Endothelial cell of umbilical vein (primary cell): ENCODE results near the gene AOC2. TPM values are rescaled to one million over a fixed set of nuclear protein-coding genes. Genes with fewer than 3 reads are reported as not detected.
"Not testable (repeated sequence)": the region's sequence is repeated elsewhere in the genome, so short reads cannot be mapped to it uniquely, and the experiment has no call there.

ENCODE experiments used
- BruUV-seq: library from RNA; stranded (reverse); fragments of 400-500 nt; replicated peaks from 2 replicates; lab custom pipeline; 2021; lab: Mats Ljungman, UMichigan
- CTCF ChIA-PET: fragments of 300-600, 350-600 bp; sonication (Branson Sonifier 250); formaldehyde crosslinking; loops from one replicate; lab custom pipeline; 2021; ENCODE audit warnings: antibody characterized with exemption, inconsistent platforms; lab: Charles Lee
- POLR2A ChIA-PET: fragments of 300-600, 350-600 bp; sonication (Branson Sonifier 250); formaldehyde crosslinking; loops from one replicate; lab custom pipeline; 2021; ENCODE audit warnings: antibody characterized with exemption, inconsistent platforms; lab: Charles Lee
- DNase-seq: peaks from one replicate; pipeline ENCODE4 v3.0.0-alpha.2; 2011; ENCODE audit warnings: low read depth, low spot score
- FAIRE-seq: peaks from 2 replicates; lab custom pipeline; 2011; peaks lifted over from hg19 to GRCh38; lab: Jason Lieb, UNC
- H2AFZ ChIP-seq: 2 replicates; pipeline ENCODE4 v1.6.0; 2012; ENCODE audit warnings: low read depth, low read length, control low read depth, inconsistent platforms
- H3K27ac ChIP-seq: 2 replicates; pipeline ENCODE4 v1.5.1; 2011; ENCODE audit warnings: low read depth, mild to moderate bottlenecking, control low read depth, low read length, moderate library complexity; ENCODE audit not compliant: insufficient read depth
- H3K27me3 ChIP-seq, 2 experiments: 2 replicates each; pipeline versions ENCODE4 v1.6.0 to v1.6.1; 2011; ENCODE audit warnings: low read length in 2 of 2, mixed read lengths in 1 of 2; ENCODE audit not compliant: control insufficient read depth in 2 of 2, insufficient read depth in 2 of 2
- H3K36me3 ChIP-seq, 2 experiments: 2 replicates in 1 of 2; 3 replicates in 1 of 2; pipeline ENCODE4 v1.5.1; 2011; ENCODE audit warnings: low read length in 2 of 2, mild to moderate bottlenecking in 1 of 2, moderate library complexity in 1 of 2; ENCODE audit not compliant: control insufficient read depth in 2 of 2, insufficient read depth in 2 of 2; ENCODE audit errors: extremely low read depth in 1 of 2
- H3K4me1 ChIP-seq: 3 replicates; pipeline ENCODE4 v1.5.1; 2011; ENCODE audit warnings: mild to moderate bottlenecking, low read length; ENCODE audit not compliant: control insufficient read depth, insufficient read depth; ENCODE audit errors: extremely low read depth
- H3K4me2 ChIP-seq: 2 replicates; pipeline ENCODE4 v1.6.1; 2011; ENCODE audit warnings: low read length, control low read depth, mixed read lengths; ENCODE audit not compliant: insufficient read depth
- H3K4me3 ChIP-seq, 3 experiments: fragments of 200-600 bp in 1 of 3; sonication (generic), shearing (Covaris generic) in 1 of 3; replicated peaks in 1 of 3; 2 replicates each; pipeline ENCODE4 v1.5.1; 2011 to 2016; ENCODE audit warnings: control low read depth in 3 of 3, low read length in 3 of 3, mild to moderate bottlenecking in 2 of 3, inconsistent platforms in 1 of 3, low read depth in 1 of 3, moderate library complexity in 1 of 3; ENCODE audit not compliant: insufficient read depth in 1 of 3
- H3K79me2 ChIP-seq: 2 replicates; pipeline ENCODE4 v1.6.0; 2012; ENCODE audit warnings: low read length, inconsistent platforms; ENCODE audit not compliant: control insufficient read depth, insufficient read depth
- H3K9ac ChIP-seq: replicated peaks from 2 replicates; pipeline ENCODE3; 2011; ENCODE audit warnings: low read length, control low read depth; ENCODE audit not compliant: insufficient read depth; ENCODE audit errors: extremely low read depth
- H3K9me1 ChIP-seq: replicated peaks from 3 replicates; pipeline ENCODE4 v1.6.0; 2011; ENCODE audit warnings: mild to moderate bottlenecking, low read length; ENCODE audit not compliant: control insufficient read depth, insufficient read depth; ENCODE audit errors: extremely low read depth
- H3K9me3 ChIP-seq: replicated peaks from 2 replicates; pipeline ENCODE4 v1.5.1; 2012; ENCODE audit warnings: low read length, inconsistent platforms; ENCODE audit not compliant: control insufficient read depth, insufficient read depth
- H4K20me1 ChIP-seq: replicated peaks from 2 replicates; pipeline ENCODE3; 2011; ENCODE audit warnings: mild to moderate bottlenecking, low read length; ENCODE audit not compliant: control insufficient read depth, insufficient read depth; ENCODE audit errors: extremely low read depth
- CTCF ChIP-seq, 2 donors: IDR thresholded peaks; 1 replicate in 1 of 2; 2 replicates in 1 of 2; pipeline ENCODE4 v1.5.1; 2011; ENCODE audit warnings: low read length in 2 of 2, mild to moderate bottlenecking in 2 of 2, moderate library complexity in 2 of 2, control low read depth in 1 of 2, inconsistent platforms in 1 of 2, low read depth in 1 of 2; ENCODE audit not compliant: insufficient read depth in 1 of 2; ENCODE audit errors: extremely low read depth in 1 of 2
- EZH2 ChIP-seq: IDR thresholded peaks from 2 replicates; pipeline ENCODE4 v1.6.1; 2012; ENCODE audit warnings: borderline replicate concordance, low read depth, mild to moderate bottlenecking, moderate library complexity, low read length, inconsistent platforms; ENCODE audit not compliant: severe bottlenecking
- FOS ChIP-seq: IDR thresholded peaks from 2 replicates; pipeline ENCODE4 v1.6.1; 2011; ENCODE audit warnings: mild to moderate bottlenecking, low read length, moderate library complexity, borderline replicate concordance; ENCODE audit not compliant: insufficient read depth
- GATA2 ChIP-seq: IDR thresholded peaks from 2 replicates; pipeline ENCODE4 v1.7.0; 2011; ENCODE audit warnings: low read depth, mild to moderate bottlenecking, moderate library complexity, mixed read lengths, low read length; ENCODE audit not compliant: insufficient read length, insufficient read depth
- JUN ChIP-seq: IDR thresholded peaks from 2 replicates; pipeline ENCODE4 v1.6.1; 2011; ENCODE audit warnings: borderline replicate concordance, low read depth; ENCODE audit not compliant: insufficient read length, insufficient read depth
- POLR2A ChIP-seq: IDR thresholded peaks from 2 replicates; pipeline ENCODE4 v1.6.1; 2012; ENCODE audit warnings: low read depth, mild to moderate bottlenecking, control low read depth, low read length
- POLR2AphosphoS5 ChIP-seq: IDR thresholded peaks from 2 replicates; pipeline ENCODE4 v1.6.1; 2012; ENCODE audit warnings: low read depth, mild to moderate bottlenecking, control low read depth, low read length, moderate library complexity; ENCODE audit not compliant: insufficient read depth
- dilution Hi-C: fragments of 300-500 bp; cut with MboI; formaldehyde crosslinking; loops from one replicate; pipeline ENCODE4 v1.15.0; 2019; ENCODE audit warnings: low sequenced_read_pairs; ENCODE audit not compliant: extremely low pct_ligation_motif_present
- intact Hi-C: fragments of 100-400 bp; cut with micrococcal nuclease; formaldehyde crosslinking; loops from one replicate; pipeline ENCODE4 v1.10.0; 2022
- polyA plus RNA-seq, 4 experiments: library from polyadenylated mRNA; depleted of rRNA in 3 of 4; stranded (reverse) in 3 of 4; unstranded in 1 of 4; fragments of >200 nt; gene quantifications; 2 replicates each; pipeline versions ENCODE4 v1.2.1 to v1.2.3, GENCODE V29; 2011 to 2012; ENCODE audit warnings: missing spikeins in 1 of 4
- total RNA-seq: library from RNA; stranded (reverse); gene quantifications from 2 replicates; pipeline ENCODE4 v1.2.3, GENCODE V29; 2021

Gene AOC2
- total and polyA plus RNA-seq, 2 donors (not counting 3 experiments of a cell fraction or from before 2014, with no cell fraction given): 0.62 to 1.9 TPM

GRCh38 chr17:42879596-42879985 is 35.2 kb downstream of the AOC2 start:
- Histone ChIP-seq H3K9me1 (no peaks in the 10 kb centered on the region), H3K4me3 (no peak overlapping the region), H3K79me2 (no peaks in the 10 kb centered on the region), H4K20me1 (no peaks in the 10 kb centered on the region), H3K36me3 (no peaks in the 10 kb centered on the region), H2AFZ (no peak overlapping the region), H3K4me1 (no peaks in the 10 kb centered on the region), H3K27me3 (peaks cover 5 to 7% of the 10 kb centered on the region in 2 experiments), H3K27ac (no peak overlapping the region), H3K9ac (no peak overlapping the region), H3K9me3 (no peaks in the 10 kb centered on the region), H3K4me2 (no peak overlapping the region)
- TF ChIP-seq POLR2AphosphoS5 (no peak), FOS (no peak), EZH2 (no peak), GATA2 (no peak), JUN (no peak), POLR2A (no peak)
- ChIA-PET POLR2A (no interaction called here), CTCF (interaction anchor here (1.4 to 4.0 kb wide), 2 partner anchors 41 to 50 kb away, joined by 3 to 19 read pairs; no protein-coding TSS in a partner anchor)
- no TSS peak for BruUV-seq
- FAIRE-seq: no peak
- intact Hi-C loops (no loop called here), dilution Hi-C loops (no loop called here)
- DNase-seq: no peak

GRCh38 chr17:42880776-42881310 is 36.5 kb downstream of the AOC2 start:
- H3K4me1 ChIP-seq: no peaks in the 10 kb centered on the region
- POLR2A ChIA-PET: no interaction called here
- dilution Hi-C loops (no loop called here), intact Hi-C loops (loop anchor here (5.0 kb wide), 1 partner anchor 56 kb away; no protein-coding TSS in a partner anchor)
- peaks cover 5 to 7% of the 10 kb centered on the region in 2 experiments for H3K27me3 ChIP-seq
- DNase-seq (no peak), FAIRE-seq (no peak)
- H3K9ac ChIP-seq: no peak overlapping the region
- no peaks in the 10 kb centered on the region for H3K9me3 ChIP-seq
- H3K79me2 ChIP-seq: no peaks in the 10 kb centered on the region
- no peaks in the 10 kb centered on the region for H3K36me3 ChIP-seq
- H3K4me3 ChIP-seq: no peak overlapping the region
- H4K20me1 ChIP-seq: no peaks in the 10 kb centered on the region
- BruUV-seq: no TSS peak
- CTCF ChIA-PET: interaction anchor here (1.6 to 4.0 kb wide), 2 partner anchors 16 to 48 kb away, joined by 5 to 19 read pairs; no protein-coding TSS in a partner anchor
- H3K27ac ChIP-seq: no peak overlapping the region
- TF ChIP-seq GATA2: no peak
- TF ChIP-seq CTCF (IDR thresholded peaks at IDR 0.05; ENCODE audit: extremely low read depth in 1 of 2, insufficient read depth in 1 of 2, low read depth in 1 of 2, low read length in 2 of 2): no peak
- no peak for TF ChIP-seq EZH2
- no peak for TF ChIP-seq POLR2AphosphoS5
- TF ChIP-seq JUN: no peak
- no peak for TF ChIP-seq POLR2A
- no peak overlapping the region for H2AFZ ChIP-seq
- H3K4me2 ChIP-seq: no peak overlapping the region
- H3K9me1 ChIP-seq: no peaks in the 10 kb centered on the region

- H3K9me3 ChIP-seq, POLR2A ChIA-PET, H3K4me3 ChIP-seq, FAIRE-seq, DNase-seq, H3K4me2 ChIP-seq, dilution Hi-C loops, H3K9ac ChIP-seq, H3K4me1 ChIP-seq, H2AFZ ChIP-seq, H4K20me1 ChIP-seq, H3K27me3 ChIP-seq, BruUV-seq, H3K9me1 ChIP-seq, H3K79me2 ChIP-seq, H3K36me3 ChIP-seq, H3K27ac ChIP-seq: not testable (repeated sequence)
- intact Hi-C loops: loop anchor here (5.0 kb wide), 1 partner anchor 56 kb away; no protein-coding TSS in a partner anchor
- CTCF ChIA-PET: interaction anchor here (1.6 to 4.0 kb wide), 2 partner anchors 17 to 48 kb away, joined by 5 to 19 read pairs; no protein-coding TSS in a partner anchor
Observed at GRCh38 chr17:42881706-42882105, 37.3 kb downstream of the AOC2 start.
